ENCODE data around the gene RNF223. TPM values are rescaled to one million over a fixed set of nuclear protein-coding genes. Genes with fewer than 3 reads are reported as not detected.

Gene RNF223
- total and polyA plus RNA-seq, 2 of the 13 experiments (the other 11 are each of a cell fraction or from before 2014, with no cell fraction given) = 0.03 TPM; not detected in 1

DNA sequence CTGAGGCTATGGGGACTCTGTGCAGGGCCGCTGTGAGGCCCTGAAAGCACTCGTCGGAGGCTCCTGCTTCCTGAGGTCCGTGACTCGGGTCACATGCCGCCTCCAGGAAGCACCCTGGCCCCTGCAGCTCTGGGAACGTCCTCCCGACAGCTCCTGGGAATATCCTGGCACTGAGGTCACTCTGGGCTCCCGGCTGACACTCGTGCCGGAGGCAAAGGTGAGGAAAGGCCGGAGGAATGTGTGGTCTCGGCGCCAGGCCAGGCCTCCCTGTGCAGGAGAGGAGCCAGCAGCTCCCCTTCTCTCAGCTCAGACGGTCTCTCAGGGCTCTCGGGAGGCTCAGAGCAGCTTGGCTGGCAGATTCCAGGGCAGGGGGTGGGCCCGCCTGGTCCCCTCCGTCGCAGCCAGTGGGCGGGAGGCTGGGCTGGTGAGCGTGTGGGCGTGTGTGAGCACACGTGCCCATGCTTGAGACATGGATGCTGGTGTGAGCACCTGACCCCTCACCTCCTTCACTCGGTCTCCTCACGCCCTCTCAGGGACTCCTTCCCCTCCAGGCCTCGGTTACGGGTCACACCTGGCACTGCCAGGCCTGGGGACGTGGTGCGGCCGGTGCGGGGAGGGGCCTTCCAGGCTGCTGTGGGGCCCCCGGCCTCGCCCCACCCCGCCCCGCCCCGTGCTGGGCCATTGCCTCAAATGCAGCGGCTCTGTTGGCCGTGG is 5.5 kb upstream of the RNF223 start (continued):
- TF ChIP-seq TFDP2 (CRISPR knock-in tag; IDR thresholded peaks at IDR 0.05) = peak; percentile 44; the same call in 1 of the 2 replicates
- no peak for TF ChIP-seq KLF16 (CRISPR knock-in tag; IDR thresholded peaks at IDR 0.05)
- TF ChIP-seq IKZF5 (CRISPR knock-in tag; IDR thresholded peaks at IDR 0.05) = 0 out of 2 replicates have a peak, but pooled peaks have one; percentile 50
- TF ChIP-seq FOXC1 (CRISPR knock-in tag; IDR thresholded peaks at IDR 0.05; ENCODE audit: borderline replicate concordance) = peak; percentile 71
- peak; percentile 83 for TF ChIP-seq RXRA (CRISPR knock-in tag; IDR thresholded peaks at IDR 0.05)
- TF ChIP-seq CHCHD3 (CRISPR knock-in tag; IDR thresholded peaks at IDR 0.05) = no peak
- TF ChIP-seq SNAPC2 (CRISPR knock-in tag; IDR thresholded peaks at IDR 0.05) = no peak
- TF ChIP-seq AGO2 (optimal IDR thresholded peaks at IDR 0.05; ENCODE audit: low read depth, low read length) = no peak
- TF ChIP-seq ZBTB26 (CRISPR knock-in tag; IDR thresholded peaks at IDR 0.05; ENCODE audit: borderline replicate concordance) = 0 out of 2 replicates have a peak, but pooled peaks have one; percentile 50
- no peak for TF ChIP-seq ZNF383 (CRISPR knock-in tag; IDR thresholded peaks at IDR 0.05; ENCODE audit: borderline replicate concordance)
- TF ChIP-seq ZFX (CRISPR knock-in tag; IDR thresholded peaks at IDR 0.05; ENCODE audit: low read depth) = peak; percentile 92
- no peak for TF ChIP-seq TFAP4 (IDR thresholded peaks at IDR 0.05; ENCODE audit: borderline replicate concordance, low read depth)
- TF ChIP-seq ZNF598 (CRISPR knock-in tag; IDR thresholded peaks at IDR 0.05; ENCODE audit: borderline replicate concordance) = peak; percentile 38; the same call in 1 of the 2 replicates
- TF ChIP-seq ZNF510 (CRISPR knock-in tag; IDR thresholded peaks at IDR 0.05; ENCODE audit: low read depth) = no peak
- no peak for TF ChIP-seq ZSCAN5A (CRISPR knock-in tag; IDR thresholded peaks at IDR 0.05; ENCODE audit: borderline replicate concordance)
- TF ChIP-seq FIP1L1 (IDR thresholded peaks at IDR 0.05; ENCODE audit: borderline replicate concordance, insufficient read depth, low read depth, low read length) = no peak
- TF ChIP-seq ZNF703 (CRISPR knock-in tag; IDR thresholded peaks at IDR 0.05; ENCODE audit: borderline replicate concordance) = no peak
- TF ChIP-seq, protein P1, sequence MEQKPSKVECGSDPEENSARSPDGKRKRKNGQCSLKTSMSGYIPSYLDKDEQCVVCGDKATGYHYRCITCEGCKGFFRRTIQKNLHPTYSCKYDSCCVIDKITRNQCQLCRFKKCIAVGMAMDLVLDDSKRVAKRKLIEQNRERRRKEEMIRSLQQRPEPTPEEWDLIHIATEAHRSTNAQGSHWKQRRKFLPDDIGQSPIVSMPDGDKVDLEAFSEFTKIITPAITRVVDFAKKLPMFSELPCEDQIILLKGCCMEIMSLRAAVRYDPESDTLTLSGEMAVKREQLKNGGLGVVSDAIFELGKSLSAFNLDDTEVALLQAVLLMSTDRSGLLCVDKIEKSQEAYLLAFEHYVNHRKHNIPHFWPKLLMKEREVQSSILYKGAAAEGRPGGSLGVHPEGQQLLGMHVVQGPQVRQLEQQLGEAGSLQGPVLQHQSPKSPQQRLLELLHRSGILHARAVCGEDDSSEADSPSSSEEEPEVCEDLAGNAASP (CRISPR knock-in tag; IDR thresholded peaks at IDR 0.05; ENCODE audit: borderline replicate concordance) = peak; percentile 39; the same call in 1 of the 2 replicates
- peak; percentile 20 for TF ChIP-seq ZNF781 (CRISPR knock-in tag; IDR thresholded peaks at IDR 0.05; ENCODE audit: borderline replicate concordance, not compliant biosample characterization)
- no peak for TF ChIP-seq XRCC5 (optimal IDR thresholded peaks at IDR 0.05; ENCODE audit: low read length)
- TF ChIP-seq ZNF207 (IDR thresholded peaks at IDR 0.05; ENCODE audit: borderline replicate concordance) = no peak

Measured in HepG2 (cell line).